Activated CD8-positive, alpha-beta T cell treated with anti-CD3 and anti-CD28 coated beads, Interleukin-2, amount 10 ng/mL, durations not matched to agents 7 days and 5 days (primary cell): ENCODE measurements around the gene MPND. TPM values are rescaled to one million over a fixed set of nuclear protein-coding genes. Genes with fewer than 3 reads are reported as not detected.
A peak's percentile ranks its signal among the peaks of the same experiment; 100 is the strongest.

ENCODE experiments used
- ATAC-seq: fragments of 150-1000 bp; cut with Tn5 transposase; one replicate; pipeline ENCODE4 v1.10.0; 2021; ENCODE audit warnings: moderate library complexity
- CTCF ChIA-PET: fragments of 350-600 bp; sonication (Branson Sonifier 250); formaldehyde crosslinking; loops from one replicate; lab custom pipeline; 2021; ENCODE audit warnings: antibody characterized with exemption; lab: Charles Lee
- POLR2A ChIA-PET: fragments of 350-600 bp; sonication (Branson Sonifier 250); formaldehyde crosslinking; loops from one replicate; lab custom pipeline; 2021; ENCODE audit warnings: antibody characterized with exemption; lab: Charles Lee
- DNase-seq: peaks from one replicate; pipeline ENCODE4 v3.0.0-alpha.2; 2020
- H3K27ac Mint-ChIP-seq: one replicate; pipeline ENCODE4 v1.8.0; 2021; ENCODE audit warnings: mild to moderate bottlenecking, mixed read lengths
- H3K27me3 Mint-ChIP-seq: one replicate; pipeline ENCODE4 v1.8.0; 2021; ENCODE audit warnings: low read depth, mixed read lengths
- H3K36me3 Mint-ChIP-seq: one replicate; pipeline ENCODE4 v1.8.0; 2021; ENCODE audit warnings: low read depth, mixed read lengths
- H3K4me1 Mint-ChIP-seq: one replicate; pipeline ENCODE4 v1.8.0; 2021; ENCODE audit warnings: low read depth, mixed read lengths
- H3K4me3 Mint-ChIP-seq: one replicate; pipeline ENCODE4 v1.8.0; 2021; ENCODE audit warnings: mild to moderate bottlenecking, mixed read lengths
- H3K9me3 Mint-ChIP-seq: one replicate; pipeline ENCODE4 v1.8.0; 2022; ENCODE audit warnings: mixed read lengths; ENCODE audit not compliant: insufficient read depth
- total RNA-seq, 2 experiments: library from RNA; stranded (reverse); gene quantifications; one replicate each; pipeline ENCODE4 v1.2.3, GENCODE V29; 2021

Gene MPND
- total RNA-seq, 2 experiments from 2014 or later = 26.0 to 27.6 TPM

DNA sequence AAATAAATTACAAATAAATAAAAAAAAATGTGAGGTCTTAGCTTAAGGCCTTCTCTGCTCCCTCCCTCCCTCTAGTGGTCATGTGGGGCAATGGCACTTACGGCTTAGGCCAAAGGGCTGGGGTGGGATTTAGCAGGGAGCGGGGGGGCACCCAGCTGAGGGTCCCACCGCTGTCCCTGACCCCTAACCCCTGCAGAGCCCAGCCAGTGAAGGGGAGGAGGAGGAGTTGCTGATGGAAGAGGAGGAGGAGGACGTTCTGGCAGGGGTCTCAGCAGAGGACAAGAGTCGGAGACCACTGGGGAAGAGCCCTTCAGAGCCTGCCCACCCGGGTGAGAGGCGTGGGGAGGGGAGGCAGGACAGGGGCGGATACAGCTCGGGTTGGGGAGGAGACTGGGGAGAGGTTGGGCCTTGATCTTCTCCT lies 9.3 kb downstream of the MPND start:
- Mint-ChIP-seq H3K9me3 (no peaks in the 10 kb centered on the region), H3K4me1 (no peaks in the 10 kb centered on the region), H3K27me3 (no peaks in the 10 kb centered on the region), H3K4me3 (no peak overlapping the region), H3K27ac (peak overlapping the region; percentile 74), H3K36me3 (peaks cover 8% of the 10 kb centered on the region)
- ChIA-PET POLR2A (interaction anchor here (1.3 to 2.0 kb wide), 3 partner anchors 10 to 86 kb away, joined by 3 to 10 read pairs (median 6); partner anchors contain the start of gene MPND), CTCF (interaction anchor here (0.6 to 3.3 kb wide), 25 partner anchors 9 to 106 kb away, joined by 3 to 54 read pairs (median 5); partner anchors contain the start of genes CHAF1A, FSD1, MPND and STAP2)
- ATAC-seq = peak; percentile 71
- DNase-seq = peak; percentile 77

DNA sequence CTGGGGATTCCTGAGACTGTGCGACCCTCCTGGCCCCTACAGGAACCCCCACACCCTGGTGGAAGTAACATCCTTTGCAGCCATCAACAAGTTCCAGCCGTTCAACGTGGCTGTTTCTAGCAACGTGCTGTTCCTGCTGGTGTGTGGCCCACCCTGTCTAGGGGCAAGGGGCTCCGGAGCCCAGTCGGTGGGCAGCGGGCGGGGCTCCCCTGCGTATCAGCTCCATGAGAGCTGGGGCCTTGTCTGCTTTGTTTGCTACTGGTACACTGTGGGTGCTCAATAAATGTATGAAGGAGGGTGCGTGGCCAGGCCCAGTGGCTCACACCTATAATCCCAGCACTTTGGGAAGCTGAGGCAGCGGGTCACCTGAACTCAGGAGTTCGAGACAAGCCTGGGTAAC lies 10.9 kb downstream of the MPND start:
- POLR2A ChIA-PET = interaction anchor here (1.0 kb wide), 1 partner anchor 11 kb away, joined by 3 read pairs; the partner anchor contains the start of gene MPND
- peaks cover 12% of the 10 kb centered on the region for H3K36me3 Mint-ChIP-seq
- H3K4me3 Mint-ChIP-seq = no peak overlapping the region
- H3K9me3 Mint-ChIP-seq = no peaks in the 10 kb centered on the region
- CTCF ChIA-PET = interaction anchor here (0.9 to 3.3 kb wide), 4 partner anchors 11 to 87 kb away, joined by 4 to 54 read pairs (median 13); partner anchors contain the start of gene MPND
- no peak for ATAC-seq
- H3K27me3 Mint-ChIP-seq = no peaks in the 10 kb centered on the region
- H3K27ac Mint-ChIP-seq = no peak overlapping the region
- DNase-seq = no peak
- no peaks in the 10 kb centered on the region for H3K4me1 Mint-ChIP-seq

DNA sequence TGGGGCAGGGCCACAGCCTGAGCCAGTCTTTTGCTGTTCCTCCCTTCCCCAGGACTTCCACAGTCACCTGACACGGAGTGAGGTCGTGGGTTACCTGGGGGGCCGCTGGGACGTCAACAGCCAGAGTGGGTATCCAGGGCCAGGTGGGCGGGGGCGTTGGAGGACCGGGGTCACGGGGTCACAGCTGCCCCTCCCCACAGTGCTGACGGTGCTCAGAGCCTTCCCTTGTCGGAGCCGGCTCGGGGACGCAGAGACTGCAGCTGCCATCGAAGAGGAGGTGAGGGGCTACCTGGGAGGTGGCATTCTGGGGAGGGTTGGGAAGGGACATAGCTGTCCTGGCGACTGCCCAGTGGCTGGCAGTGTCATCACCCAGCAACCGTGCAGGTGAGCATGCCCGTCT lies 11.5 kb downstream of the MPND start:
- Mint-ChIP-seq H3K27ac (no peak overlapping the region), H3K4me1 (no peaks in the 10 kb centered on the region), H3K36me3 (peaks cover 12% of the 10 kb centered on the region), H3K9me3 (no peaks in the 10 kb centered on the region), H3K27me3 (no peaks in the 10 kb centered on the region), H3K4me3 (no peak overlapping the region)
- CTCF ChIA-PET = interaction anchor here (0.9 to 1.7 kb wide), 2 partner anchors 12 to 88 kb away, joined by 4 to 5 read pairs; partner anchors contain the start of gene MPND
- POLR2A ChIA-PET = interaction anchor here (1.0 kb wide), 1 partner anchor 12 kb away, joined by 3 read pairs; the partner anchor contains the start of gene MPND
- DNase-seq (no peak), ATAC-seq (no peak)

DNA sequence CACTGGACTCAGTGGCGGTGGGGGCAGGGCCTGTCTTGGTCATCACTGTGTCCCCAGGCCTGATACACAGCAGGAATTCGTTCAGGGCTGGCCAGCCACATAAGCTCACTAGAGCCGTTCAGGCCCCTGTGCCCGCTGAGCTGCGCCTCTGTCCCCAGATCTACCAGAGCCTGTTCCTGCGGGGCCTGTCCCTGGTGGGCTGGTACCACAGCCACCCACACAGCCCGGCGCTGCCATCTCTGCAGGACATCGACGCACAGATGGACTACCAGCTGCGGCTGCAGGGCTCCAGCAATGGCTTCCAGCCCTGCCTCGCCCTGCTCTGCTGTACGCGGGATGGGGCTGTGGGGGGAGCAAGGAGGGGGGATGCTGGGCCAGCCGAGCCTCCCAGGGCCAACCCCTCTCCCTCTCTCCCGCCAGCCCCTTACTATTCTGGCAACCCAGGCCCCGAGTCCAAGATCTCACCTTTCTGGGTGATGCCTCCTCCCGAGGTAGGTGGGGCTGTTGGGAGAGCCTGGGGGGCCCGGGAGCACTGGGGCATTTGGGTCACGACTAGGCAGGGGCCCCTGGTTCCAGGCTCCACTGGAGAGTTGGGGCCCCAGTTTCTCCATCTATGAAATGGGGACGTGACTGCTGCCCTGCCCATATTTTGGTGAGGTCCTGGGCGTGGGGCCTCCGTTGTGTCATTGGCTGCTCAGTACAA lies 13.9 kb downstream of the MPND start:
- DNase-seq (no peak), ATAC-seq (no peak)
- CTCF ChIA-PET = interaction anchor here (1.1 to 1.5 kb wide), 2 partner anchors 23 to 90 kb away, joined by 3 to 4 read pairs; no protein-coding TSS in a partner anchor
- Mint-ChIP-seq H3K4me3 (no peak overlapping the region), H3K4me1 (no peaks in the 10 kb centered on the region), H3K36me3 (peaks cover 22% of the 10 kb centered on the region), H3K27ac (peak overlapping the region; percentile 20), H3K9me3 (no peaks in the 10 kb centered on the region), H3K27me3 (no peaks in the 10 kb centered on the region)
- POLR2A ChIA-PET = no interaction called here

DNA sequence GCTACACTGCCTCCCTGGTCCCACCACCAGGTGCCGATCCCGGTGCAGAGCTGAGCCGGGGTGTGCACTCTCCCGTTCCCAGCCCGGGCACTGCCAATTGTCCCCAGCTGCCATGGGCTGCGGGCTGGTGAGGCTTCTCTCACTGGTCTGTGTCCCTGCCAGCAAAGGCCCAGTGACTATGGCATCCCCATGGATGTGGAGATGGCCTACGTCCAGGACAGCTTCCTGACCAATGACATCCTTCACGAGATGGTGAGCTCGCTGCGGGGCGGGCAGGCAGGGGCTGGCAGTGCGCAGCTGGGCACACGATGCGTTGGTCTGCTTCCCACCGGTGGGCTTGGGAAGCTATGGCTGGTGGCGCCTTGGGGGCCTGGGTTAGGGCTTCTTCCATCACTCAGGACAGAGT lies 14.6 kb downstream of the MPND start:
- Mint-ChIP-seq H3K4me1 (no peaks in the 10 kb centered on the region), H3K4me3 (no peak overlapping the region), H3K27ac (peak overlapping the region; percentile 20), H3K36me3 (peaks cover 22% of the 10 kb centered on the region), H3K9me3 (no peaks in the 10 kb centered on the region), H3K27me3 (no peaks in the 10 kb centered on the region)
- POLR2A ChIA-PET = interaction anchor here (0.7 kb wide), 1 partner anchor 84 kb away, joined by 3 read pairs; no protein-coding TSS in a partner anchor
- ATAC-seq = no peak
- CTCF ChIA-PET = interaction anchor here (1.1 to 1.5 kb wide), 3 partner anchors 22 to 91 kb away, joined by 3 to 4 read pairs (median 3); partner anchors contain the start of gene SH3GL1
- DNase-seq = no peak

DNA sequence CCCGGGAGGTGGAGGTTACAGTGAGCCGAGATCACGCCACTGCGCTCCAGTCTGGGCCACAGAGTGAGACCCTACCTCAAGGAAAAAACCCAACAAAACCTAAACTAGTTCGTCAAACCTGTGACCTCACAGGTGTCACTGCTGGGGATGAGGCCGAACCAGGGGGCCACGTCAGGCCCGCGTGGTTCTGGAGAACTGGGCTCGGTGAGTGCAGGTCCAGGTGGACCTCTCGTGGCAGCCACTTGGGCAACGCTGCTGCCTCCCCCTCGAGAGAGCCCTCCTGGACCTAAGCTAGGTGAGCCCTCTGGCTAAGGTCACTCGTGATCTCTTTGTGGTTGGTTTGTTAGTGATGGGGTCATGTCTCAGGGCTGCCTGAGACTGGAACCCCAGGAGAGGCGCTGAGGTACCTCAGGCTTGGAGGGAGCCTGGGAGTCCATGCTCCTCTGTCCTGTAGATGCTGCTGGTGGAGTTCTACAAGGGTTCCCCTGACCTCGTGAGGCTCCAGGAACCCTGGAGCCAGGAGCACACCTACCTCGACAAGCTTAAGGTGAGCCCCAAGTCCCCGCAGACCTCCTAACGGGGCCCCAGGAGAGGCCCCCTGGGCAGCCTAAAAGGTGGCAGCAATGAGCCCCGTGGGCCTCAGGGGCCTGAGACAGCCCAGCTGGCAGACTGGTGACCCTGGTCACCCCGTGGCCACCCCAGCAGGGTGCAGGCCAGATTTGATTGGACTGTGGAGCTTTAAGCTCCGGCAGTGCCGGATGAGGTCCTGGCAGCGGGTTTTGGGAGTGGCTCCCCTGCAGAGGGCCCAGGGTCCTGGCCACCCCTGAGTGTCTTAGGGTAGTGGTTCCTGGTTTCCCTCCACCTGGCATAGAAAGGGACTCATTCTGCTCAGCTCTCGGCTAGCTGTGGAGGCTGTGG lies 15.6 kb downstream of the MPND start:
- CTCF ChIA-PET = interaction anchor here (0.9 to 1.2 kb wide), 3 partner anchors 21 to 92 kb away, joined by 3 read pairs; partner anchors contain the start of gene SH3GL1
- no peak overlapping the region for H3K4me3 Mint-ChIP-seq
- H3K36me3 Mint-ChIP-seq = peaks cover 27% of the 10 kb centered on the region
- H3K4me1 Mint-ChIP-seq = no peaks in the 10 kb centered on the region
- peak overlapping the region; percentile 57 for H3K27ac Mint-ChIP-seq
- no peaks in the 10 kb centered on the region for H3K27me3 Mint-ChIP-seq
- POLR2A ChIA-PET = interaction anchor here (0.7 kb wide), 1 partner anchor 85 kb away, joined by 3 read pairs; no protein-coding TSS in a partner anchor
- H3K9me3 Mint-ChIP-seq = no peaks in the 10 kb centered on the region
- ATAC-seq (no peak), DNase-seq (no peak)

DNA sequence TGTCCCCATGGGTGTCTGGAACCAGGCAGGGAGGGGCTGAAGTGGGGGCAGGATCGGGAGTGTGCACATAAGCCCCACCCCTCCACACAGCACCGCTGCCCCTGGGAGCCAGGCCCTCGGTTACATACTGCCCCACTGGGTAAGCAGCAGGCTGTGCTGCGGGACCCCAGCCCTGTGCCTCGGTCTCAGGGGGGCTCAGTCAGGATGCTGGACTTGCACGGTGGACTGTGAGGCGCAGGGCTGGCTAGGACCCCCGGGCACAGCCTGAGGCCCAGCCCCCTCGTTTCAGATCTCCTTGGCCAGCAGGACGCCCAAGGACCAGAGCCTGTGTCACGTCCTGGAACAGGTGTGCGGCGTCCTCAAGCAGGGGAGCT lies 16.3 kb downstream of the MPND start:
- H3K4me3 Mint-ChIP-seq = no peak overlapping the region
- no peaks in the 10 kb centered on the region for H3K9me3 Mint-ChIP-seq
- ChIA-PET CTCF (no interaction called here), POLR2A (no interaction called here)
- no peaks in the 10 kb centered on the region for H3K27me3 Mint-ChIP-seq
- no peaks in the 10 kb centered on the region for H3K4me1 Mint-ChIP-seq
- no peak for ATAC-seq
- H3K36me3 Mint-ChIP-seq = peaks cover 30% of the 10 kb centered on the region
- DNase-seq = no peak
- H3K27ac Mint-ChIP-seq = no peak overlapping the region

DNA sequence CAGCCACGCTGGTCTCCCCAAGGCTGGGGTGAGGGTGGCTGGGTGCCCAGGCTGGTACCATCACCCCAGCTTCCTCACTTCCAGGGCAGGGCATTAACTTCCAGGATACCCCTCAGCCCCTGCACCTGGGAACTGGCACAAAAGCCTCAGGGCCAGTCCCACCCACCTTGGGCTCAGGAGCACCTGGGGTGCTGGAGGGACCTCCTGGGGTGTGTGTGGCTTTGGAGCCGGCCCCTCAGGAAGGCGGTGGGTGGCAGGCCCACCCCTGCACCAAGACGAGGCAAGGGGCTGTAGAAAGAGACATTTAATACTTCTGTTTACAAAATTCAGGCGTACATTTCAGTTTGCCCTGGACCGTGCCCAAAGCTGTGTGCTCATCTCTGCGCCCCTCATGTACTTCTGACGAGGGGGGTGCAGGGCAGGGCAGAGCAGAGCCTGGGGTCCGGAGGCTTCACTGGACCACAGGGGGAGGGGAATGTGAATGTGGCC lies 16.8 kb downstream of the MPND start:
- H3K36me3 Mint-ChIP-seq = peaks cover 34% of the 10 kb centered on the region
- ATAC-seq (no peak), DNase-seq (no peak)
- no peaks in the 10 kb centered on the region for H3K4me1 Mint-ChIP-seq
- ChIA-PET POLR2A (no interaction called here), CTCF (no interaction called here)
- no peak overlapping the region for H3K4me3 Mint-ChIP-seq
- no peaks in the 10 kb centered on the region for H3K27me3 Mint-ChIP-seq
- peak overlapping the region; percentile 68 for H3K27ac Mint-ChIP-seq
- no peaks in the 10 kb centered on the region for H3K9me3 Mint-ChIP-seq

DNA sequence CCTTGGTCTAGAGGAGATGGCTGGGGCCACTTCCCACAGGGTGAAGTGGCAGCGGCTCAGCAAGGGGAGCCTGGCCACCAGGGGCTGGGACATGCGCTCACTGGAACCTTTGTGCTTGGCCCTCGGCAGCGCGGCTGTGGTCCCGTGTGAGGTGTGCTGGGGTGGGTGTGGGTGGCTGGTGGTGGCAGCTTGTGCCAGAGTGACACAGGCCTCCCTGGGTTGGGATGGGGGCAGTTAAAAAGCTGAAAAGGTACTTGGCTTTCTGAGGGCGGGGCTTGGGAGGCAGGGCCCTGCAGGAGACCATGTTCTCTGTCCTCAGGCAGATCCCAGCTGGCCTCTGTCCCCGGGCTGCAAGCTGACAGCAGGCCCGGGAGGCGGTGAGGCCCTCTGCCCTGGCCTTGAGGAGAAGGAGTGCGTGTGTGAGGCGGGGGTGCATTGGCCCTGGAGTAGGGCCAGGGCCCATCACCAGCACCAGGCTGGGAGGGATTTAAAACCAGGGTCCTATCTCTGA lies 17.3 kb downstream of the MPND start:
- Mint-ChIP-seq H3K27ac (peak overlapping the region; percentile 68), H3K36me3 (peaks cover 37% of the 10 kb centered on the region), H3K4me3 (no peak overlapping the region), H3K9me3 (no peaks in the 10 kb centered on the region), H3K27me3 (no peaks in the 10 kb centered on the region), H3K4me1 (no peaks in the 10 kb centered on the region)
- ATAC-seq (no peak), DNase-seq (no peak)
- ChIA-PET CTCF (no interaction called here), POLR2A (no interaction called here)

DNA sequence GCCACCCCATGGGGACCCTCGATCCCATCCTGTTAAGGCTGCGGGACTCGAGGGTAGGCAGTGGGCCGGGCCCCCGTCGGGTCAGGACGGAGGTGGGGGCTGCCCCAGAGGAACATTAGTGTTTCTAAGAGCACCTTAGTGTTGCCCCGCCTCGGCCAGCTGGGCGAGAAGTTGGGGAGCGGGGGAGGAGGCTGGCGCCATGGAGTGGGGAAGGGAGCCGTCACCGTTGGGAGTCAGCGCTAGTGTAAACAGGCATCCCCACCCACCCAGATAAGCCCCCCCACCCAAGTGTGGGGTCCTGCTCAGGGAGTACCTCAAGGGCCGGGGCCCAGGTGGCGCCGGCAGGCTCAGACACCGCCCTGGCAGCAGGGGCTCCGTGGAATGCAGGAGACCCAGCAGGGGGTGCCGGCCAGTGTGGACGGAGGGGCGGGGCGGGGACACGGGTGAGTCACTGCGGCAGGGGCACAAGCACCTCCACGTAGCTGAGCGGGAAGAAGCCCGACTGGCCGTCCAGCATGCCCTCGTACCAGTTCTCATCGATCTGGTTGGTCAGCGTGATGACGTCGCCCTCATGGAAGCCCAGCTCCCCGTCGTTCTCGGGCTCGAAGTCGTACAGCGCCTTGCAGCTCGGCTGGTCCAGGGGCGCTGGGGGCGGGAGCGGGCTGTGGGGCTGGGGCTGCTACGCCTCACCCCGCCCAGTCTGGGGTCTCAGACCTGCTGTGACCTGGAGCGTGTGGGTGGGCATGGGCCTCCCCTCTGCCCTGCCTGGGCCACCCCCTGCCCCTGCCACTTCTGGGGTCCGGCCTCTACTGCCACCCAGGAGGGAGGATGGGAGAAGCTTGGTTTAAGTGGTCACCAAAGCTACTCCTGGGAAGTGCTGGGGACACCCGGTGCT lies 18.0 kb downstream of the MPND start:
- H3K4me1 Mint-ChIP-seq = no peaks in the 10 kb centered on the region
- H3K9me3 Mint-ChIP-seq = no peaks in the 10 kb centered on the region
- ATAC-seq = no peak
- H3K27ac Mint-ChIP-seq = no peak overlapping the region
- no peaks in the 10 kb centered on the region for H3K27me3 Mint-ChIP-seq
- POLR2A ChIA-PET = no interaction called here
- no peak overlapping the region for H3K4me3 Mint-ChIP-seq
- no peak for DNase-seq
- H3K36me3 Mint-ChIP-seq = peaks cover 40% of the 10 kb centered on the region
- CTCF ChIA-PET = interaction anchor here (2.4 kb wide), 1 partner anchor 8 kb away, joined by 11 read pairs; no protein-coding TSS in a partner anchor
